Sigmoid colon (tissue), 4 donors: ENCODE measurements around the gene LMBR1L.

Source experiments
- EP300 ChIP-seq, 4 donors: sonication (generic); formaldehyde crosslinking; IDR thresholded peaks; one replicate each; pipeline ENCODE4 v1.6.1; 2017; ENCODE audit warnings: antibody characterized with exemption in 4 of 4
- POLR2A ChIP-seq, 2 donors: fragments of 450-650 bp; IDR thresholded peaks; one replicate each; pipeline ENCODE4 v1.6.1; 2016; ENCODE audit warnings: antibody characterized with exemption in 2 of 2, mild to moderate bottlenecking in 2 of 2, moderate library complexity in 2 of 2
- TF ChIP-seq, protein P1 (sequence below), 4 experiments: fragments of 450-650 bp in 3 of 4; fragments of 200-600 bp in 1 of 4; IDR thresholded peaks; one replicate each; pipeline ENCODE4 v1.5.1; 2016 to 2019; ENCODE audit warnings: antibody characterized with exemption in 4 of 4, mild to moderate bottlenecking in 3 of 4, moderate library complexity in 2 of 4

DNA sequence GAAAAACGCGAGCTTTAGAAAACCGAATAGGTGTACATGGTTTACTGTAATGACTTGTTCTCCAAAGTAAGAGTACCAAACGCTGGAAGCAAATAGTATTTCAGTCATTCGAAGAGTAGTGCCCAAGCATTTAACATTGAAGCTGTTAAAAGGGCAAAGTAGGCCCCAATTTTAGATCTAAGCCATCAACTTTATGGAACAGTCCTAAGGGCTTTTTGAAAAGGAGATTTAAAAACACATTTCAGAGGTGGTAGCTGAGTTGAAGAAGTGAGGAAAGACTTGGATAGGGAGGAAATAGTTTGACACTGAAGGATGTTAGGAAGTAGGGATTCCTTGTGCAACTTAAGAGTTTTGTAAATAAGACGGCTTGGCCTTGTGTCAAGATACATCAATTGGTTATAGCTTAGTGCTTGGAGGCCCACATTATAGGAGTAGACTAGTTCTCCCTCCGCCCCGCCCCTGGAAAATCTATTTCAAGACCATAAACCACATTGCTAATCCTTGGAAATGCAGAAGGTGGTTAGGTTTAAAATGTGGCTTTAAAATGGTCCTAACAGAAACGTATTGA lies 21.3 kb upstream of the LMBR1L start:
- TF ChIP-seq EP300 (IDR thresholded peaks at IDR 0.05) (no peak), POLR2A (IDR thresholded peaks at IDR 0.05) (no peak)
- TF ChIP-seq, protein P1, sequence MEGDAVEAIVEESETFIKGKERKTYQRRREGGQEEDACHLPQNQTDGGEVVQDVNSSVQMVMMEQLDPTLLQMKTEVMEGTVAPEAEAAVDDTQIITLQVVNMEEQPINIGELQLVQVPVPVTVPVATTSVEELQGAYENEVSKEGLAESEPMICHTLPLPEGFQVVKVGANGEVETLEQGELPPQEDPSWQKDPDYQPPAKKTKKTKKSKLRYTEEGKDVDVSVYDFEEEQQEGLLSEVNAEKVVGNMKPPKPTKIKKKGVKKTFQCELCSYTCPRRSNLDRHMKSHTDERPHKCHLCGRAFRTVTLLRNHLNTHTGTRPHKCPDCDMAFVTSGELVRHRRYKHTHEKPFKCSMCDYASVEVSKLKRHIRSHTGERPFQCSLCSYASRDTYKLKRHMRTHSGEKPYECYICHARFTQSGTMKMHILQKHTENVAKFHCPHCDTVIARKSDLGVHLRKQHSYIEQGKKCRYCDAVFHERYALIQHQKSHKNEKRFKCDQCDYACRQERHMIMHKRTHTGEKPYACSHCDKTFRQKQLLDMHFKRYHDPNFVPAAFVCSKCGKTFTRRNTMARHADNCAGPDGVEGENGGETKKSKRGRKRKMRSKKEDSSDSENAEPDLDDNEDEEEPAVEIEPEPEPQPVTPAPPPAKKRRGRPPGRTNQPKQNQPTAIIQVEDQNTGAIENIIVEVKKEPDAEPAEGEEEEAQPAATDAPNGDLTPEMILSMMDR (IDR thresholded peaks at IDR 0.05) = no peak
